ENCODE data around the gene MAPK6.
"Not testable (repeated sequence)": the region's sequence is repeated elsewhere in the genome, so short reads cannot be mapped to it uniquely, and the experiment has no call there.

DNA sequence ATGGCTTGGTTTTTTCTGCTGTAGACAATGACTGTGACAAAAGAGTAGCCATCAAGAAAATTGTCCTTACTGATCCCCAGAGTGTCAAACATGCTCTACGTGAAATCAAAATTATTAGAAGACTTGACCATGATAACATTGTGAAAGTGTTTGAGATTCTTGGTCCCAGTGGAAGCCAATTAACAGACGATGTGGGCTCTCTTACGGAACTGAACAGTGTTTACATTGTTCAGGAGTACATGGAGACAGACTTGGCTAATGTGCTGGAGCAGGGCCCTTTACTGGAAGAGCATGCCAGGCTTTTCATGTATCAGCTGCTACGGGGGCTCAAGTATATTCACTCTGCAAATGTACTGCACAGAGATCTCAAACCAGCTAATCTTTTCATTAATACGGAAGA, 27.5 kb downstream of the MAPK6 start:
- TF ChIP-seq, protein P1, sequence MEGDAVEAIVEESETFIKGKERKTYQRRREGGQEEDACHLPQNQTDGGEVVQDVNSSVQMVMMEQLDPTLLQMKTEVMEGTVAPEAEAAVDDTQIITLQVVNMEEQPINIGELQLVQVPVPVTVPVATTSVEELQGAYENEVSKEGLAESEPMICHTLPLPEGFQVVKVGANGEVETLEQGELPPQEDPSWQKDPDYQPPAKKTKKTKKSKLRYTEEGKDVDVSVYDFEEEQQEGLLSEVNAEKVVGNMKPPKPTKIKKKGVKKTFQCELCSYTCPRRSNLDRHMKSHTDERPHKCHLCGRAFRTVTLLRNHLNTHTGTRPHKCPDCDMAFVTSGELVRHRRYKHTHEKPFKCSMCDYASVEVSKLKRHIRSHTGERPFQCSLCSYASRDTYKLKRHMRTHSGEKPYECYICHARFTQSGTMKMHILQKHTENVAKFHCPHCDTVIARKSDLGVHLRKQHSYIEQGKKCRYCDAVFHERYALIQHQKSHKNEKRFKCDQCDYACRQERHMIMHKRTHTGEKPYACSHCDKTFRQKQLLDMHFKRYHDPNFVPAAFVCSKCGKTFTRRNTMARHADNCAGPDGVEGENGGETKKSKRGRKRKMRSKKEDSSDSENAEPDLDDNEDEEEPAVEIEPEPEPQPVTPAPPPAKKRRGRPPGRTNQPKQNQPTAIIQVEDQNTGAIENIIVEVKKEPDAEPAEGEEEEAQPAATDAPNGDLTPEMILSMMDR (IDR thresholded peaks at IDR 0.05) = not testable (repeated sequence)
- TF ChIP-seq POLR2A (IDR thresholded peaks at IDR 0.05) = not testable (repeated sequence)
